ENCODE results near the gene DNHD1. TPM values are rescaled to one million over a fixed set of nuclear protein-coding genes. Genes with fewer than 3 reads are reported as not detected.

DNHD1 gene
- total and polyA plus RNA-seq, 2 of the 8 experiments (the other 6 are each of a cell fraction or from before 2014, with no cell fraction given): 5.0 to 6.8 TPM

- no peak overlapping the region for H3K27ac ChIP-seq (ENCODE audit: low read depth, low read length)
- 0 out of 2 replicates have a peak overlapping the region, but pooled peaks have one; percentile 60 for H2BK12ac ChIP-seq (ENCODE audit: low read depth, low read length)
- H3K23me2 ChIP-seq (ENCODE audit: low read depth, low read length): no peaks in the 10 kb centered on the region; the same call in 1 of the 2 replicates
- H2AFZ ChIP-seq (ENCODE audit: low read length): no peak overlapping the region
- no peak overlapping the region for H3K4me3 ChIP-seq (ENCODE audit: extremely low read depth in 1 of 4, insufficient read depth in 2 of 4, low read depth in 3 of 4, low read length in 4 of 4)
- no peak overlapping the region for H4K91ac ChIP-seq (replicated peaks; ENCODE audit: insufficient read length, low read length)
- peaks cover 0 to 4% of the 10 kb centered on the region in 2 experiments for H4K20me1 ChIP-seq (replicated peaks in 1 of 2; ENCODE audit: control insufficient read depth in 1 of 2, insufficient read depth in 2 of 2, low read length in 2 of 2)
- H3K27me3 ChIP-seq (replicated peaks in 1 of 4; ENCODE audit: control insufficient read depth in 3 of 4, extremely low read depth in 1 of 4, insufficient read depth in 3 of 4, low read length in 3 of 4): no peaks in the 10 kb centered on the region
- DNase-seq (ENCODE audit: low read depth in 1 of 2, low spot score in 2 of 2): peak in 1 of 2 experiments; percentile 32
- no peak overlapping the region for H3K14ac ChIP-seq (ENCODE audit: insufficient read length)
- no peak overlapping the region for H2BK15ac ChIP-seq (ENCODE audit: low read length)
- no peak overlapping the region for H4K5ac ChIP-seq (ENCODE audit: insufficient read length, low read depth, low read length)
- ChIA-PET CTCF (ENCODE audit: partially characterized antibody) (interaction anchor here (0.9 to 3.8 kb wide), 17 partner anchors 7 to 215 kb away, joined by 3 to 26 read pairs (median 4); partner anchors contain the start of gene RRP8), POLR2A (ENCODE audit: partially characterized antibody) (interaction anchor here (1.0 to 4.8 kb wide), 5 partner anchors 9 to 18 kb away, joined by 3 to 22 read pairs (median 6); partner anchors contain the start of genes ILK, RRP8 and TAF10)
- no peak overlapping the region for H3K9ac ChIP-seq (replicated peaks in 1 of 4; ENCODE audit: extremely low read depth in 1 of 4, low read depth in 3 of 4, low read length in 3 of 4)
- no peak overlapping the region for H2BK20ac ChIP-seq (ENCODE audit: low read length)
- no peak overlapping the region for H3K23ac ChIP-seq (ENCODE audit: insufficient read length)
- no peak overlapping the region for H3K4me2 ChIP-seq (ENCODE audit: insufficient read depth in 1 of 2, low read depth in 2 of 2, low read length in 2 of 2)
- no peak for FAIRE-seq
- no peaks in the 10 kb centered on the region for H3K4me1 ChIP-seq (replicated peaks in 1 of 4; ENCODE audit: control insufficient read depth in 3 of 4, insufficient read depth in 4 of 4, low read length in 3 of 4)
- no peak overlapping the region for H3K56ac ChIP-seq (replicated peaks; ENCODE audit: insufficient read length, low read depth, low read length)
- H4K8ac ChIP-seq (ENCODE audit: extremely low read depth, insufficient read depth, low read length): no peak overlapping the region
- no peak overlapping the region for H3K4ac ChIP-seq (replicated peaks; ENCODE audit: insufficient read length, low read depth, low read length)
- H2AK5ac ChIP-seq (ENCODE audit: low read depth, low read length): no peak overlapping the region
- H2BK5ac ChIP-seq (ENCODE audit: low read depth, low read length): no peak overlapping the region; the same call in 1 of the 2 replicates
- H3K18ac ChIP-seq (ENCODE audit: extremely low read depth, low read length): no peak overlapping the region
- H2BK120ac ChIP-seq (replicated peaks; ENCODE audit: low read depth, low read length): no peak overlapping the region
- H3K79me1 ChIP-seq (ENCODE audit: low read depth, low read length): no peaks in the 10 kb centered on the region; the same call in 1 of the 2 replicates
- WGBS, 2 experiments (ENCODE audit: extremely low coverage in 1 of 2, insufficient coverage in 1 of 2, insufficient read length in 1 of 2, insufficient replicate concordance in 2 of 2, low coverage in 1 of 2, low lambda C conversion rate in 2 of 2, missing lambda C conversion rate in 1 of 2): 95% methylated on average over 3 of the region's 3 CpGs; no CpG with 5 or more reads in 1 of the 2 experiments
- peaks cover 0 to 10% (median 1%) of the 10 kb centered on the region in 4 experiments; a peak in 3 of 8 replicates for H3K36me3 ChIP-seq (ENCODE audit: control insufficient read depth in 2 of 4, insufficient read depth in 4 of 4, low read length in 3 of 4)
- H3K79me2 ChIP-seq (ENCODE audit: control insufficient read depth in 1 of 2, insufficient read depth in 2 of 2, low read length in 2 of 2): no peaks in the 10 kb centered on the region
- H3K9me3 ChIP-seq (ENCODE audit: insufficient read depth in 2 of 2, low read depth in 1 of 2, low read length in 1 of 2): no peaks in the 10 kb centered on the region
- TF ChIP-seq BCL11A (IDR thresholded peaks at IDR 0.05; ENCODE audit: low read depth in 2 of 2, low read length in 2 of 2): no peak
- no peak for TF ChIP-seq EZH2 (IDR thresholded peaks at IDR 0.05; ENCODE audit: low read depth, low read length, severe bottlenecking)
- no peak for TF ChIP-seq JUN (IDR thresholded peaks at IDR 0.05; ENCODE audit: low read depth, low read length)
- no peak for TF ChIP-seq RAD21 (IDR thresholded peaks at IDR 0.05 in 1 of 2, conservative IDR thresholded peaks at IDR 0.05 in 1 of 2; ENCODE audit: low read depth in 2 of 2, low read length in 2 of 2)
- TF ChIP-seq SAP30 (IDR thresholded peaks at IDR 0.05; ENCODE audit: insufficient read depth, insufficient replicate concordance, low read length): no peak
- no peak for TF ChIP-seq CTCF (IDR thresholded peaks at IDR 0.05; ENCODE audit: control extremely low read depth in 1 of 3, insufficient read depth in 1 of 3, low read depth in 1 of 3, low read length in 3 of 3)
- TF ChIP-seq EP300 (IDR thresholded peaks at IDR 0.05; ENCODE audit: borderline replicate concordance in 1 of 2, low read depth in 2 of 2, low read length in 2 of 2): no peak
- TF ChIP-seq TCF12 (IDR thresholded peaks at IDR 0.05; ENCODE audit: low read depth, low read length): no peak
Measured at GRCh38 chr11:6594142-6594768, 97.2 kb downstream of the DNHD1 start.

Data from H1 (cell line).